ENCODE data around the gene MYH9. TPM values are rescaled to one million over a fixed set of nuclear protein-coding genes. Genes with fewer than 3 reads are reported as not detected.

The MYH9 gene
- total and polyA plus RNA-seq, 4 donors: 184 to 667 (median 332) TPM

- DNase-seq: no peak
- Histone ChIP-seq H3K9me3 (ENCODE audit: control insufficient read depth in 4 of 4, insufficient read depth in 3 of 4, low read length in 3 of 4) (no peaks in the 10 kb centered on the region), H3K27me3 (ENCODE audit: control insufficient read depth in 3 of 3, insufficient read depth in 3 of 3, low read length in 2 of 3) (no peaks in the 10 kb centered on the region), H3K4me3 (no peak overlapping the region), H3K27ac (ENCODE audit: low read depth in 1 of 2, low read length in 1 of 2) (no peak overlapping the region), H3K4me1 (ENCODE audit: control insufficient read depth in 5 of 5, insufficient read depth in 5 of 5, low read length in 5 of 5) (no peaks in the 10 kb centered on the region), H3K36me3 (ENCODE audit: control insufficient read depth in 4 of 4, insufficient read depth in 4 of 4, low read length in 4 of 4) (peaks cover 37 to 78% (median 59%) of the 10 kb centered on the region in 4 donors), H3K9ac (ENCODE audit: insufficient read depth in 1 of 2, low read length in 2 of 2) (no peak overlapping the region)
- ATAC-seq (ENCODE audit: insufficient read depth, low FRiP score): no peak
- 92 to 95% methylated on average over 19 to 21 of the region's 21 CpGs for WGBS, 2 donors
- TF ChIP-seq CTCF (IDR thresholded peaks at IDR 0.05; ENCODE audit: control extremely low read depth, extremely low read depth): no peak
Observed at GRCh38 chr22:36285545-36285944, 102.2 kb downstream of the MYH9 start.

- H3K27me3 ChIP-seq (ENCODE audit: control insufficient read depth in 3 of 3, insufficient read depth in 3 of 3, low read length in 2 of 3): no peaks in the 10 kb centered on the region
Observed at GRCh38 chr22:36285017-36285416, 102.8 kb downstream of the MYH9 start.

GRCh38 chr22:36284171-36284571 is 103.6 kb downstream of the MYH9 start:
- H3K27ac ChIP-seq (ENCODE audit: low read depth in 1 of 2, low read length in 1 of 2): no peak overlapping the region
- 94 to 95% methylated on average over 22 to 24 of the region's 24 CpGs for WGBS, 2 donors
- H3K27me3 ChIP-seq (ENCODE audit: control insufficient read depth in 3 of 3, insufficient read depth in 3 of 3, low read length in 2 of 3): no peaks in the 10 kb centered on the region
- H3K9me3 ChIP-seq (ENCODE audit: control insufficient read depth in 4 of 4, insufficient read depth in 3 of 4, low read length in 3 of 4): no peaks in the 10 kb centered on the region
- H3K4me1 ChIP-seq (ENCODE audit: control insufficient read depth in 5 of 5, insufficient read depth in 5 of 5, low read length in 5 of 5): no peaks in the 10 kb centered on the region
- no peak for TF ChIP-seq CTCF (IDR thresholded peaks at IDR 0.05; ENCODE audit: control extremely low read depth, extremely low read depth)
- DNase-seq (no peak), ATAC-seq (ENCODE audit: insufficient read depth, low FRiP score) (no peak)
- H3K36me3 ChIP-seq (ENCODE audit: control insufficient read depth in 4 of 4, insufficient read depth in 4 of 4, low read length in 4 of 4): peaks cover 33 to 73% (median 54%) of the 10 kb centered on the region in 4 donors
- H3K4me3 ChIP-seq: no peak overlapping the region
- H3K9ac ChIP-seq (ENCODE audit: insufficient read depth in 1 of 2, low read length in 2 of 2): no peak overlapping the region

More at GRCh38 chr22:36285017-36285416, 102.8 kb downstream of the MYH9 start:
- 83 to 93% methylated on average over 12 of the region's 12 CpGs for WGBS, 2 donors
- ATAC-seq (ENCODE audit: insufficient read depth, low FRiP score): no peak
- H3K36me3 ChIP-seq (ENCODE audit: control insufficient read depth in 4 of 4, insufficient read depth in 4 of 4, low read length in 4 of 4): peaks cover 37 to 80% (median 60%) of the 10 kb centered on the region in 4 donors
- H3K4me1 ChIP-seq (ENCODE audit: control insufficient read depth in 5 of 5, insufficient read depth in 5 of 5, low read length in 5 of 5): no peaks in the 10 kb centered on the region
- DNase-seq: no peak
- no peak overlapping the region for H3K27ac ChIP-seq (ENCODE audit: low read depth in 1 of 2, low read length in 1 of 2)
- no peaks in the 10 kb centered on the region for H3K9me3 ChIP-seq (ENCODE audit: control insufficient read depth in 4 of 4, insufficient read depth in 3 of 4, low read length in 3 of 4)
- no peak for TF ChIP-seq CTCF (IDR thresholded peaks at IDR 0.05; ENCODE audit: control extremely low read depth, extremely low read depth)
- H3K4me3 ChIP-seq: no peak overlapping the region
- no peak overlapping the region for H3K9ac ChIP-seq (ENCODE audit: insufficient read depth in 1 of 2, low read length in 2 of 2)

GRCh38 chr22:36282328-36282831 is 105.4 kb downstream of the MYH9 start:
- no peak for TF ChIP-seq CTCF (IDR thresholded peaks at IDR 0.05; ENCODE audit: control extremely low read depth, extremely low read depth)
- 90 to 94% methylated on average over 24 of the region's 24 CpGs for WGBS, 2 donors
- H3K9me3 ChIP-seq (ENCODE audit: control insufficient read depth in 4 of 4, insufficient read depth in 3 of 4, low read length in 3 of 4): no peaks in the 10 kb centered on the region
- no peaks in the 10 kb centered on the region for H3K4me1 ChIP-seq (ENCODE audit: control insufficient read depth in 5 of 5, insufficient read depth in 5 of 5, low read length in 5 of 5)
- no peak overlapping the region for H3K4me3 ChIP-seq
- H3K9ac ChIP-seq (ENCODE audit: insufficient read depth in 1 of 2, low read length in 2 of 2): no peak overlapping the region
- DNase-seq (no peak), ATAC-seq (ENCODE audit: insufficient read depth, low FRiP score) (no peak)
- no peaks in the 10 kb centered on the region for H3K27me3 ChIP-seq (ENCODE audit: control insufficient read depth in 3 of 3, insufficient read depth in 3 of 3, low read length in 2 of 3)
- no peak overlapping the region for H3K27ac ChIP-seq (ENCODE audit: low read depth in 1 of 2, low read length in 1 of 2)
- H3K36me3 ChIP-seq (ENCODE audit: control insufficient read depth in 4 of 4, insufficient read depth in 4 of 4, low read length in 4 of 4): peaks cover 25 to 58% (median 42%) of the 10 kb centered on the region in 4 donors

All from lung (tissue), 12 donors.